Measurements from ENCODE around the gene PPP1R27.

Gene PPP1R27

DNA sequence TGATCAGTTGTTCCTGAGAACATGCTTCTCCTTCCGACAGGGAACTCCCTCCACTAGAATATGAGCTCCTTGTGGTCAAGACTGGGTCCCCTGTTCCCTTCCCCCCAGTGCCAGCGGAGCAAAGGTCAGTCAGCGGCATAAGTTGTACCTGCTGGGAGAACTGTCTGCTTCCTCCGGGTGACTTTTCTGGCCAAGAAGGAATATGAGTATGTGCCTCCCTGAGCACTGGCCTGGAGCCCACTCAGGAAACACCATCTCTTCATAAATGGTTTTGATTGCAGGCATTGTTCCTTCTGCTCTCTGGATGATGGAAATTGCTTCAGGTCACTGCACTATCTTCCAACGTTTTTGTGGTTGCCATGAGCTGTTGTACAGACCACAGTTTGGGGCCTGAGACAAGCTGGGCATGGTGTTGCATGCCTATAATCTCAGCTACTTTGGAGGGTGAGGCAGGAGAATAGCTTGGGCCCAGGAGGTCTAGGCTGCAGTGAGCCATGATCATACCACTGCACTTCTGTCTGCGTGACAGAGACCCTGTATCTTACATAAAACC lies 28.3 kb upstream of the PPP1R27 start:
- DNase-seq, result no peak
- intact Hi-C loops (cut with DNase I), result no loop called here

DNA sequence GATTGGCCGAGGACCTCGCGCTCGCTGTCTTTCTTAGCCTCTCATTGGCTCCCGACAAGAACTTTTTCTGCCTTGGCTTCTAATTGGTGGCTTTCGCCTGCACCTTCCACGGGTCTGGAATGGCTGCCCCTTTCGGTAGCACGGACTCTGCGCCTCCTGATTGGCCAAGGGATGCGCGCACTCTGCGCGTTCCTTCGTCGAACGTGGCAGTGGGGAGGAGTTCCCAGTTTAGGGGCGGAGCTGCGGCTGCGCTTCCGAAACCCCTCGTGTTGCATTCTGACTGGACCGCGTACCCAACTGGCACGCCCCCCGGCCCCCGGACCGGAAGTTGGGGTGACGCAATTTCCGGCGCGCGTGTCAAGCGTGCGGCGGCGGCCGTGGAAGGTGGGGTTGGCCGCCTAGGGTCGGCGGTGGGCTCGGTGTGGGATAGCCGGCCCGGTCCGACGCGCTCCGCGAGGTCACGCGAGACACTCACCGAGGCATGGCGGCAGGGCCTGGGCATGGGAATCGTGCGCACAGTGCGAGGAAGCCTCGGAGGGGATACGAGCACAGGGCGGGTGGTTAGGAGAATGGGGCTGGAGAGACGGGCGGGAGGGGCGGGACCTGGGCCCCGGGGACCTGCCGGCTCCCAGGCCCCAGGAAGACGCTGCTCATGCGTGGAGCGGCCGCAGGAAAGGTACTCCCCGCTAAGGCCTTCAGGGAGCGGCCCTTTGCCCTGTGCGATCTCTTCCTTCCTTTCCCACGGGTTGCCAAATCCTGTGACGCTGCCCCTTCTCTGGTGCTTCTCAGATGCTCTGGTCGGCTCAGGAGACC lies 26.1 kb upstream of the PPP1R27 start:
- DNase-seq, result peak; percentile 99 to 100 (median 100)
- intact Hi-C loops (cut with DNase I), result loop anchor here (1.0 kb wide), 1 partner anchor 28 kb away; the partner anchor contains the start of gene MCRIP1

DNA sequence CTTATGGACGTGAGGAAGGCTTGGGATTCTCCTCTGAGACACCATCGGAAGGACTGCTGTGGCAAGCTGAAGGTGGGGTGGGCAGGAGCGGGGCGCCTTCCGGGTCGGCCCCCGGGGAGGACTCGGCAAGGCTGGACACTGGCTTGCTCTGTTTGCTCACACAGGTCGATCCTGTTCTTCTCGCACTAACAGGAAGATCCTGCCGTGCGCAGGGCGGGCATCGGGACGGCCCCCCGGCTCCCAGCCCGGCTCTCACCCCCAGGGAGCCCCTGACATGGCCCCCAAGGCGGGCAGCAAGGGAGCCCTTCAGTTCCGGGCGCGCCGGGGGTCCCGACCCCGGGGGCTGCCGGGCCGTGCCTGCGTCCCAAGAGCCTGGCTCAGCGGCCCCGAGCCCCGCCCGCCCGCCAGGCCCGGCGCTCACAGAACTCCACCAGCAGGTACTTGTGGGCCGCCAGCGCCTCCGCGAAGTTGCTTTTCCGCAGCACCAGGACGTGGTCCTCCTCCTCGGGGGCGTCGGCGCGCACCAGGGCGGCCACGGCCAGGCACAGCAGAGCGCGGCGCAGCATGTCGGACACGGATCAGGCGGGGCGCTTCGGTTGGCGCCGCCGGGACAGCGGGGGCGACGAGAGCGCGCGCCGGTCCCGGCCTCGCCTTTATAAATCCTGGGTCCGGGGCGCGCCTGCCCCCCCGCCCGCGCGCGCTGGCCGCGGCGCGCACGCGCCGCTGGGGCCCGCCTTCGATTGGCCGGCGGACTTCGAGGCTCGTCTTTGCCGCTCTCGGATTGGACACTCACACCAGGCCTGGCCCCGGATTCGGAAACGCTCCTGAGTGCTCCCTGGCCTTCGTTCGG lies 25.3 kb upstream of the PPP1R27 start, which contains the start of gene P4HB:
Gene P4HB (minus strand): TSS at position 630 of the 850 bp plus-strand sequence. CDS start 64 bp downstream, at position 566.
- peak in 2 of 10 donors; percentile 80 to 82 for DNase-seq
- intact Hi-C loops (cut with DNase I), result loop anchor here (1.0 kb wide), 1 partner anchor 27 kb away; the partner anchor contains the start of gene MCRIP1

- intact Hi-C loops (cut with DNase I), result no loop called here
- no peak for DNase-seq
These were observed 24.4 kb upstream of the PPP1R27 start for GRCh38 chr17:81858967-81859905.

DNA sequence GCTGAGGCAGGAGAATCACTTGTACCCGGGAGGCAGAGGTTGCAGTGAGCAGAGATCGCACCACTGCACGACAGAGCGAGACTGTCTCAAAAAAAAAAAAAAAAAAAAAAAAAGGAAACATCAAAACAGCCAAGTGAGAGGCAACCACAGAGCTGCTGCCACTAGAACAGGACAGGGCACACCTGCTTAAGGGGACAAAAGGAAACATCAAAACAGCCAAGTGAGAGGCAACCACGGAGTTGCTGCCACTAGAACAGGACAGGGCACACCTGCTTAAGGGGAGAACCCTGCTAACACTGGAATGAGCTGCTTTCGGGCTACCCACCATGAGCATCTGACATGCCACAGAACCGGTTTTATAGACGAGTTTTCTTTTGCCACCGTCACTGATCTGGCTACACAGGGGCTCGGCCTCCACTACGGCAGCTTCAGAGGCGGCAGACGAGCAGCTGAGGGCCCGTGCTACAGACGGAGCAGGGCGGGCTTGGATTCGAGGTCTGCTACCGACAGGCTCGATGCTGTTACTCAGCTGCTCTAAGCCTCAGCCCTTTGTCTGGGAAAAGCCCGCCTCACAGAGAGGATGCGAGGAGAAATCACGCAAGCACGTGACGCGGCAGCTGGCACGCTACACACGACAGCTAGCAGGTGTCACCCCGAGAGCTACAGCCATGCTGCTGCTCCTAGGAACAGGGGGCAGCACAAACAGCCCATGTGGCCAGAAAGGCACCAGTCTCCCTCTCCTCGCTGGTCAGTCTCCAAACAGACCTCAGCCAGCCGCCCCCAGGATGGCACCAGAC lies 23.5 kb upstream of the PPP1R27 start:
- intact Hi-C loops (cut with DNase I), result no loop called here

DNA sequence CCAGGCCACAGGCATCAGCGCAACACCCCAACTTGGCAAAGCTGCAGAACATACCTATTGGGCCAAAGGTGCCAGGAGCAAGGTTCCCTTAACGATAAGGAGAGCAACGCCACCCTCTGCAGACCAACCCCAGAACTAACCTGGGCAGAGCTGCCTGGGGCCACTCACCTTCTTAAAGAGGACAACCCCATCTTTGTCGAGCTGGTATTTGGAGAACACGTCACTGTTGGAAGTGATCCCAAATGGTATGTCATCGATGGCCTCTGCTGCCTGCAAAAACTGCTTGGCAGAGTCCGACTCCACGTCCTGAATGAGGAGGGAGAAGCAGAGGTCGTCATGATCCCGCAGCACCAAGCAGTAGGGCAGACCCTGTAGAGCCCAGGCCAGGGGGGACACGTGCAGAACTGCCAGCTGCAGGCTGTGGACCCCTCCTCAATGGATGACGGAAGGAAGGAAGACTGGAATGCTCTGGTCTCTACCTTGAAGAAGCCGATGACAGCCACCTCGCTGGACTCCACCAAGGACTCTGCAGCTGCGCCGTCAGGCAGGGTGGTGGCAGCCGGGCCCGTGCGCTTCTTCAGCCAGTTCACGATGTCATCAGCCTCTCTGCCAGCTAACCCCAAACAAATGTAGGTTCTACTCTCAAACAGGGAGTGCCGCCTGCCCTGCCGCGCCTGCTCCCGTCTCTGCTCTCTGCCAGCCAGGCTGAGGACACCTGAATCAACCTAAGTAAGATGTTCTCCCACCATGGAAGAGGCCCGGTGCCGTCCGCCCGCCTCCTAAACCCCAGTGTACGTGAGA lies 20.3 kb upstream of the PPP1R27 start:
- DNase-seq, result no peak
- intact Hi-C loops (cut with DNase I), result no loop called here

More for the DNA sequence above, 23.5 kb upstream of the PPP1R27 start:
- DNase-seq, result no peak

DNA sequence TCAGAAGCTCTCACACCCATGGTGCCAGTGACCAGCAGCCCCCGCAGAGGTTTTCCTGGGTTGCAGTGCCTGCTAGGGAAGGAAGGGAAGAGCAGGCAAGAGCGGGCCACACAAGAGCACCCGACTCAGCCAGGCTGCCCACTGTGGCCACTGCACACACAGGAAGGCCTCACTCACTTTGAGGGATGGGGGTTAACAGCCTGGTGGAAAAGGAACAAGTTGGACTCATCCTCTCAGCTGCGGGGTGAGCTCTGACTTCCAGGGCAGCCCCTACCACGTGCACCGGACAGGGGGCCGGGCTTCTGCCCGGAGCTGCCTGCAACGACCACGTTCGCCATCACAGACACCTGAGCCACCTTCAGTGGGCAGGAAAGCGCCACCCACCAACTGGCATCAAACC lies 17.4 kb upstream of the PPP1R27 start:
- intact Hi-C loops (cut with DNase I), result no loop called here
- no peak for DNase-seq

GRCh38 chr17:81851423-81851822 lies 16.6 kb upstream of the PPP1R27 start:
- intact Hi-C loops (cut with DNase I), result no loop called here
- DNase-seq, result no peak

- intact Hi-C loops (cut with DNase I), result no loop called here
- no peak for DNase-seq
These were observed 14.6 kb upstream of the PPP1R27 start for GRCh38 chr17:81849457-81849856.

DNA sequence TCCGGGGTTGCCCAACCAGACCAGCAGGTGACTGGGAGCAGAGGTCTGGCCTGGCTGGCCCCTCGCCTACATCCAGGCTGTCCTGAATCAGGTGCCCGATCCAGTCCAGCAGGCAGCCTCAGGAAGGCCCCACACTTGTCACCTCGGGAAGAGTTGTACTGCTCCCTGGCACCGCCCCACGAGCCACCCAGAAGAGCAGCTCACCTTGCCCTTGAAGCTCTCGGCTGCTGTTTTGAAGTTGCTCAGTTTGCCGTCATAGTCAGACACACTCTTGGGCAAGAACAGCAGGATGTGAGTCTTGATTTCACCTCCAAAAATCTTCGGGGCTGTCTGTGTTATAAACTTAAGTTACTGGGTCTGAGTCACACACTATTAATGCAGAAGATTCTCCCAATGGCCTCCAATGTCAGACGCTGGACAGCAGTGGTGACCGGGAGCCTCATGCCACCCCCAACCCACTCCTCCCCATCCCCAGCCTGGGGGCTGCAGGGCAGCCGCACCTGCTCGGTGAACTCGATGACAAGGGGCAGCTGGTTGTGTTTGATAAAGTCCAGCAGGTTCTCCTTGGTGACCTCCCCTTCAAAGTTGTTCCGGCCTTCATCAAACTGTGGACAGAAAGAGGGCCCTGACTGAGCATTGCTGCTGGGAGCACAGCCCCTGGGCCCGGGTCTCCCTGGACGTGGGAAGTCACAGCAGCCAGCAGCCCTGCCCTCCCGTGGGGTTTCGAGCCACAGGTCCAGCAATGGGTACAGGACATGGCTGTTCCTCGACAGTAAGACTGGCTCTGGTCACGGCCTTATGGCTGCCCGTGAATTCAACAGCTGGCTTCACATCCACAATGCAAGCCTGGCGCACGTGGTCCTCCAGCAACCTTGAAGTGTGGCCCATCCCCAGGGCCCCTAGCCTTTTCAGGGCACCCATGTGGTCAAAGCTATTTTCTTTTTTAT lies 12.2 kb upstream of the PPP1R27 start:
- intact Hi-C loops (cut with DNase I), result no loop called here
- no peak for DNase-seq

GRCh38 chr17:81845881-81846742 lies 11.3 kb upstream of the PPP1R27 start:
- intact Hi-C loops (cut with DNase I), result no loop called here
- DNase-seq, result no peak

DNA sequence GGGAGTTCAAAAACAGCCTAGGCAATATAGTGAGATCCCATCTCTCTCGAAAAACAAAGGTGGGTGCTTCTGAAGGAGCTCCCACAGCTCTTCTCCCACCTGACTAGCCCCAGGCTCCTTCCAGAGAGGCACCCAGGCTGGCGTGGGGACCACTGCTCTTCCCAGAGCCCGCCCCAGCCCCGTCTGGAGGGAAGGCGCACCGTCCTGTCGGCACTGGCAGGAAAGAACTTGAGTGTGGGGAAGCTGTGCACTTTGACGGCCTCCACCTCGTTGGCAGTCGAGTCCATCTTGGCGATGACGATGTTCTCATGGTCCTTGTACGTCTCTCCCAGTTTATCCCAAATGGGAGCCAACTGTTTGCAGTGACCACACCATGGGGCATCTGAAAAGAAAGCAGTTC lies 10.5 kb upstream of the PPP1R27 start:
- intact Hi-C loops (cut with DNase I), result no loop called here
- no peak for DNase-seq

DNA sequence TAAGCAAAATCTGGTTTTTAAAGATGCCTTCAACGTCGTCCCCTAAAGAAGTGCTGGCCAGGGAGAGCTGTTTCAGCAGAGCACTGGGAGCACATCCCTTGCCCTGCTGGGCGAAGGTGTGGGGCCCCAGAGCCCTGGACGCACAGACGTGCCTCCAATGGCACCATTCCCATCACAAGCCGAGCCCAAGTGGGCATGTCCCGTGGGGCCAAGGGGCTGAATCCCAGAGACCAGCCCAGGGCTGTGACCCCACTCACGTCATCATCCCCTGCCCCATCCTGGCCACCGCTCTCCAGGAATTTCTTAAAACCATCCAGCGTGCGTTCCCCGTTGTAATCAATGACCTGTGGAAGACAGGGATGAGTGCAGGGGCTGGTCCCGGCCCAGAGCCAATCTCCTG lies 10.0 kb upstream of the PPP1R27 start:
- no peak for DNase-seq
- intact Hi-C loops (cut with DNase I), result no loop called here

DNA sequence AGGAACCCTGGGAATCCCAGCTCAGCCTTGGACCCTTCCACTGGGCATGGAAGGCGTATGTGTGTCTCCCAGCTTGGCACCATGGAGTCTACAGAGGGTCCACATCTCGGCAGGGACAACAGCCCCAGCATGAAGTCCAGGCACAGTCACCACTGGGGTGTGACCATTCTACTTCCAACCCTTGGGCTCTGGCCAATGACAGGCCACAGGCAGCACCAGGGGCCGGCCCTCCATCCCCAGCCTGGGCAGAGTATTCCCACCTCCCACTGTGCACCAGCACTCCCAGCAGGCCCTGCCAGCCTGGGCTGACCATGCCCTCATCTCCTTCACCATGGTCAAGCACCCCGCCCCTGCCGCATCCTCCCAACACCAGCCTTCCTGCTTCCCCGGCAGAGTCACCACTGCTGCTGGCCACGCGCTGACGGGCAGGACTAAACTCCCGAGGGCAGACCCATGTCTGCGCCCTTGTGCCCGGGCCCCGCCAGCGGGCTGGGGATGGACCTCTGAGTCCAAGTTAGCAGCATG lies 9.5 kb upstream of the PPP1R27 start:
- intact Hi-C loops (cut with DNase I), result no loop called here
- no peak for DNase-seq

DNA sequence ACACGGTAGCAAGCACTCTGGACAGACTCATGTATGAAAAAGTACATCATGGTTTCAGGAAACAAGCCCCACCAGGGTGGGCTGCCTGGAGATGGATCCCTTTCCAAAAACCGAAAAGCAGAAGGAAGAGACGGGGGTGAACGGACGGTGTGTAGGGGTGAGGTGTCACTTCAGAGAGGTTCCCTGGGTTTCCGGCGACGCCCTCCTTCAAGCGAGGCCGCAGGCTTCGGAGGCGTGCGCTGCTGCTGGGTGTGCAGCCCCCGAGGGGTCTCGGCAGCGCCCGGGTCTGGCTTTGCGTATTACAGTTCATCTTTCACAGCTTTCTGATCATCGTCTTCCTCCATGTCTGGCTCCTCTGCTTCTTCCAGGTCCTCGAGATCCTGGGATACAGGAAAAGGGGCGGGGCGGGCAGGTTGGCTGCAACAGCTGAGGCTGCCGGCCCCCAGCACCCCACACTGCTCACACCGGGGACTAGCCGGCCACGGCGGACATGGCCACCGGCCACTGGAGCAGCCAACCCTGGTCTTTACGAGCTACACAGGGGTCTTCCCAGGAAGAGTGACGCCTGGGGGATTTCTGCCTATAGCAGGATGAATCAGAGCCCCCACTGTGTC lies 9.0 kb upstream of the PPP1R27 start:
- intact Hi-C loops (cut with DNase I), result no loop called here

More for the DNA sequence above, 9.0 kb upstream of the PPP1R27 start:
- DNase-seq, result no peak

Data from posterior cingulate gyrus (tissue), 11 donors.